ENCODE measurements around the gene MYH9.
"Not testable (repeated sequence)": the region's sequence is repeated elsewhere in the genome, so short reads cannot be mapped to it uniquely, and the experiment has no call there.

The MYH9 gene

GRCh38 chr22:36267896-36268485 lies 119.8 kb downstream of the MYH9 start:
- no peak for TF ChIP-seq CTCF (IDR thresholded peaks at IDR 0.05; ENCODE audit: extremely low read depth, insufficient read depth, missing control alignments)
- no peak for DNase-seq (ENCODE audit: low spot score)
- in situ Hi-C loops (cut with MboI; ENCODE audit: low pct_unique_long_range_greater_than_20kb, low sequenced_read_pairs, unreplicated experiment) = no loop called here

GRCh38 chr22:36267058-36267457 lies 120.7 kb downstream of the MYH9 start:
- no peak for DNase-seq (ENCODE audit: low spot score)
- in situ Hi-C loops (cut with MboI; ENCODE audit: low pct_unique_long_range_greater_than_20kb, low sequenced_read_pairs, unreplicated experiment) = no loop called here
- no peak for TF ChIP-seq CTCF (IDR thresholded peaks at IDR 0.05; ENCODE audit: extremely low read depth, insufficient read depth, missing control alignments)

GRCh38 chr22:36263886-36264664 lies 123.7 kb downstream of the MYH9 start:
- DNase-seq (ENCODE audit: low spot score); in situ Hi-C loops (cut with MboI; ENCODE audit: low pct_unique_long_range_greater_than_20kb, low sequenced_read_pairs, unreplicated experiment): not testable (repeated sequence)

- in situ Hi-C loops (cut with MboI; ENCODE audit: low pct_unique_long_range_greater_than_20kb, low sequenced_read_pairs, unreplicated experiment); DNase-seq (ENCODE audit: low spot score): not testable (repeated sequence)
These were observed 124.5 kb downstream of the MYH9 start for GRCh38 chr22:36263216-36263673.

- in situ Hi-C loops (cut with MboI; ENCODE audit: low pct_unique_long_range_greater_than_20kb, low sequenced_read_pairs, unreplicated experiment); DNase-seq (ENCODE audit: low spot score): not testable (repeated sequence)
These were observed 125.5 kb downstream of the MYH9 start for GRCh38 chr22:36262307-36262706.

GRCh38 chr22:36261675-36262074 lies 126.1 kb downstream of the MYH9 start:
- not testable (repeated sequence) for DNase-seq (ENCODE audit: low spot score)

GRCh38 chr22:36259615-36260300 lies 128.0 kb downstream of the MYH9 start:
- TF ChIP-seq CTCF (IDR thresholded peaks at IDR 0.05; ENCODE audit: extremely low read depth, insufficient read depth, missing control alignments) = no peak
- in situ Hi-C loops (cut with MboI; ENCODE audit: low pct_unique_long_range_greater_than_20kb, low sequenced_read_pairs, unreplicated experiment) = no loop called here
- DNase-seq (ENCODE audit: low spot score) = no peak

More at GRCh38 chr22:36261675-36262074, 126.1 kb downstream of the MYH9 start:
- in situ Hi-C loops (cut with MboI; ENCODE audit: low pct_unique_long_range_greater_than_20kb, low sequenced_read_pairs, unreplicated experiment) = not testable (repeated sequence)

GRCh38 chr22:36258701-36259614 lies 128.8 kb downstream of the MYH9 start:
- no peak for TF ChIP-seq CTCF (IDR thresholded peaks at IDR 0.05; ENCODE audit: extremely low read depth, insufficient read depth, missing control alignments)
- in situ Hi-C loops (cut with MboI; ENCODE audit: low pct_unique_long_range_greater_than_20kb, low sequenced_read_pairs, unreplicated experiment) = no loop called here
- peak; percentile 45 for DNase-seq (ENCODE audit: low spot score)
